Measurements from ENCODE around the gene PRDX5. TPM values are rescaled to one million over a fixed set of nuclear protein-coding genes. Genes with fewer than 3 reads are reported as not detected.
A peak's percentile ranks its signal among the peaks of the same experiment; 100 is the strongest.

The PRDX5 gene
- total RNA-seq, 5 donors from 2014 or later (not counting 1 experiment from before 2014, with no cell fraction given): 35.8 to 86.7 (median 71.7) TPM

DNA sequence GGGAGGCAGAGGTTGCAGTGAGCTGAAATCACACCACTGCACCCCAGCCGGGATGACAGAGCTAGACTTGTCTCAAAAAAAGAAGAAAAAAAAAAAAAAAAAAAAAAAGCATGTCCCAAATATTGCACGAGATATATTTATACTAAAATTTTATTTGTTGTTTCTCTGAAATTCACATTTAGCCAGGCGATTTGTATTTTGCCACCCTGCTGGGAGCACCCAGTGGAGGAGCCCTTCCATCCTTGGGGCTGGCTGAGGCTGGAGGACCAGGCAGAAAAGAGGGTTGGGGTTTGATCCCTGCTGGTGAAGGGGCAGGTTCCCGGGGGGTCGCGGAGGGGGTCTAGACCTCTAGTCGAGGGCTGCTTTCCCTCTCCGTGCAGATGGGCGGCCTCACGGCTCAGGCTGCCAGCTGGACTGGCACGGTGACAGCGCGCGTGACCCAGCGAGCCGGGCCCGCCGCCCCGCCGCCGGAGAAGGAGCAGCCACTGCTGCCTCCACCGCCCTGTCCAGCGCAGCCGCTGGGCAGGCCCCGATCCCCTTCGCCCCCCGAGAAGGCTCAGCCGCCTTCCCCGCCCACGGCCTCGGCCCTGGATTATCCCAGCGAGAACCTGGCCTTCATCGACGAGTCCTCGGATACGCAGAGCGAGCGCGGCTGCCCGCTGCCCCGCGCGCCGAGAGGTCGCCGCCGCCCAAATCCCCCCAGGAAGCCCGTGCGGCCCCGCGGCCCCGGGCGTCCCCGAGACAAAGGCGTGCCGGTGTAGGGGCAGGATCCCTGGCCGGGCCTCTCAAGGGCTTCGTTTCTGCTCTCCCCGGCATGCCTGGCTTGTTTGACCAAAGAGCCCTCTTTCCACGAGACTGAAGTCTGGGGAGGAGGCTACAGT, 18.7 kb upstream of the PRDX5 start:
- H3K9me3 Mint-ChIP-seq: no peaks in the 10 kb centered on the region
- Histone ChIP-seq H3K9me3 (no peaks in the 10 kb centered on the region), H3K27ac (ENCODE audit: low read length) (no peak overlapping the region), H3K4me3 (ENCODE audit: control insufficient read depth in 1 of 2, extremely low read depth in 1 of 2, low read length in 1 of 2) (peak overlapping the region in 1 of 2 donors; percentile 54), H3K4me1 (ENCODE audit: control insufficient read depth in 1 of 2, extremely low read depth in 1 of 2, insufficient read depth in 2 of 2, low read length in 2 of 2) (peaks cover 9 to 50% of the 10 kb centered on the region in 2 experiments), H3K36me3 (ENCODE audit: control insufficient read depth in 2 of 2, extremely low read depth in 1 of 2, insufficient read depth in 1 of 2, low read length in 1 of 2) (no peaks in the 10 kb centered on the region), H3K27me3 (replicated peaks in 1 of 2; ENCODE audit: control insufficient read depth in 2 of 2, extremely low read depth in 1 of 2, insufficient read depth in 2 of 2, low read length in 1 of 2) (peaks cover 17 to 96% of the 10 kb centered on the region in 2 experiments)
- CTCF ChIA-PET: no interaction called here
- H3K36me3 Mint-ChIP-seq: no peaks in the 10 kb centered on the region
- peak overlapping the region; percentile 44 to 78 (median 58) for H3K4me3 Mint-ChIP-seq
- H3K27ac Mint-ChIP-seq: peak overlapping the region in 1 of 2 donors; percentile 23
- ATAC-seq (replicated peaks in 1 of 4): no peak
- WGBS (ENCODE audit: insufficient coverage): 5% methylated on average over 51 of the region's 60 CpGs
- H3K27me3 Mint-ChIP-seq: peaks cover 44 to 70% of the 10 kb centered on the region in 2 donors
- peaks cover 28 to 37% (median 30%) of the 10 kb centered on the region in 3 donors for H3K4me1 Mint-ChIP-seq
- no peak for DNase-seq
- POLR2A ChIA-PET: interaction anchor here in 1 of 2 donors (0.6 kb wide), 1 partner anchor 112 kb away, joined by 3 read pairs; no protein-coding TSS in a partner anchor

DNA sequence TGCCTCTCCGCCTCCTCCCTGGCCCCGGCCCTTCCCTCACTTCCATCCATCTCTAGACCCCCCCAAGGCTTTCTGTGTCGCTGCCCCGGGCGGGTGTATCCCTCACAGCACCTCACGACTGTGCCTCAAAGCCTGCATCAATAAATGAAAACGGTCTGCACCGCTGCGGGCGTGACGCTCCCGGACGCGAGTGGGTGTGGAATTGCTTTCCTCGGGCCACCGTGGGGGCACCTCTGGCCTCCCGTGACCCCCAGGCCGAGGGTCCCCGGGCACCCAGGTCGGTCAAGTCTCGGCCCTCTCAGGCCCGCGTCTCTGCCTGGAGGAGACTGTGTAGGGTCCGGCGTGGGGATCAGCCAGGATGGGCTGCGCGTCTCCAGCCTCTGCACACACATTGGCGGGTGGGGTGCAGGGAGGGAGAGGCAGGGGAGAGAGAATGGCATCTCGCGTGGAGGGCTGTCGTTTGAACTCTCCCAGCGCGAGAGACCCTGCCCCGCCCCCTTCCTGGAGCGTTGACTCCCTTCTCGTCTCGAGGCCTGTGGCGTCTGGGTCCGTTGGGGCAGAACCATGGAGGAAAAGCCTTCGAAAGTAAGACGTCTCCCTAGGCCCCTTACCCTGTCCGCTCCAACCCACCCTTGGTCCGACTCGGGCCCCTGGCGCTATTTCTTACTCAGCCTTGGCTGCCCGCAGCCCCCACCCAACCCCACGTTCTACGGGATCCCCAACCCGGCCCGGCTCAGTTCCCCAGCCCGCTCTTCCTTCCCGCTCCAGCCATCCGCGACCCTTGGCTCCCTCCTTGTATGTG, 17.9 kb upstream of the PRDX5 start, which contains the start of gene CATSPERZ:
TSS of gene CATSPERZ (plus strand) at position 512 of the 802 bp plus-strand sequence. CDS start at position 565, 53 bp downstream.
- peaks cover 37 to 64% of the 10 kb centered on the region in 2 donors for H3K27me3 Mint-ChIP-seq
- 2% methylated on average over 34 of the region's 54 CpGs for WGBS (ENCODE audit: insufficient coverage)
- peak within 1 kb of the TSS; percentile 13 to 54 for H3K4me3 ChIP-seq (ENCODE audit: control insufficient read depth in 1 of 2, extremely low read depth in 1 of 2, low read length in 1 of 2)
- H3K27ac ChIP-seq (ENCODE audit: low read length): no peak within 1 kb of the TSS
- DNase-seq (peak in 10 of 35 experiments; percentile 10 to 53 (median 29)), ATAC-seq (replicated peaks in 1 of 4) (no peak)
- no peaks in the 10 kb centered on the region for H3K36me3 ChIP-seq (ENCODE audit: control insufficient read depth in 2 of 2, extremely low read depth in 1 of 2, insufficient read depth in 1 of 2, low read length in 1 of 2)
- no peaks in the 10 kb centered on the region for H3K9me3 Mint-ChIP-seq
- H3K4me3 Mint-ChIP-seq: peak within 1 kb of the TSS; percentile 46 to 78 (median 72)
- POLR2A ChIA-PET: no interaction called here
- H3K4me1 Mint-ChIP-seq: peaks cover 30 to 39% (median 34%) of the 10 kb centered on the region in 3 donors
- no peaks in the 10 kb centered on the region for H3K9me3 ChIP-seq
- CTCF ChIA-PET: interaction anchor here (1.9 to 5.8 kb wide), 4 partner anchors 14 to 94 kb away, joined by 4 to 122 read pairs (median 18); partner anchors contain the start of genes BAD (in 1 of the 2), FERMT3 (in 1 of the 2), GPR137 (in 1 of the 2) and PRDX5 (in 1 of the 2)
- H3K27ac Mint-ChIP-seq: peak within 1 kb of the TSS in 1 of 2 donors; percentile 27
- H3K36me3 Mint-ChIP-seq: no peaks in the 10 kb centered on the region
- peaks cover 11 to 56% of the 10 kb centered on the region in 2 experiments for H3K4me1 ChIP-seq (ENCODE audit: control insufficient read depth in 1 of 2, extremely low read depth in 1 of 2, insufficient read depth in 2 of 2, low read length in 2 of 2)
- peaks cover 17 to 88% of the 10 kb centered on the region in 2 experiments for H3K27me3 ChIP-seq (replicated peaks in 1 of 2; ENCODE audit: control insufficient read depth in 2 of 2, extremely low read depth in 1 of 2, insufficient read depth in 2 of 2, low read length in 1 of 2)

DNA sequence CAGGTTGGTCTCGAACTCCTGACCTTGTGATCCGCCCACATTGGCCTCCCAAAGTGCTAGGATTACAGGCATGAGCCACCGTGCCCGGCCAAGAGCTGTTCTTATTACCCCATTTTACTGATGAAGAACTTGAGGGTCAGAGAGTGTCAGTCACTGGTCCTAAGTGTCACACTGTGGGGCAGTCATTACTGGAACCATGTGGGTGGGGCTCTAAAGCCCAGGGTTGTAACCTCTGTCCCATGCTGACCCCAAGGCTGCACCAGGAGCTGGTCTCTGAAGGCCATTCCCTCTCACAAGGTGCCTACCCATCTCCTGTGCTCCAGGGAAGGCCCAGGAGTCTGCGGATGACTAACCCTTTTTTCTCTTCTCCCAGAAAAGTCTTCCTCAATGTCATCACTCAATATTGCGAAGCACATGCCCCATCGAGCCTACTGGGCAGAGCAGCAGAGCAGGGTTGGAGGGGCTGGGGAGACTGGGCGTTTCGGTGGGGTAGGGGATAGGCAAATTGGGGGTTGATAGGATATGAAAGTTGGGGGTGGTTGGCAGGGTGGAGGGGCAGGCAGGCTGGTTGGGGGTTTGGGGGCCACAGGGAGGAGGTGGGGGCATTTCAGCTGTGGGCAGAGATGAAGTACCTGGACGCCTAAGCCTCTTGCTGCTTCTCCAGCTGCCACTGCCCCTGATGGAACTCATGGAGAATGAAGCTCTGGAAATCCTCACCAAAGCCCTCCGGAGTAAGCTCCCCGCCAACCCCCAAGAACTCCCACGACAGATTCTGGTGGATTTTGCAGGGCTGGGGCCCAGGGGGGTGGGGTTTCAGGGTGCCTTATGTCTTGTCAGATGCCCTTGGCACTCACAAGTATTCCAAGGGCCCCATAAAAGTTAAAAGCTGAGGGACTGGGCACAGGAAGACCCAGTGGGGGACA, 14.6 kb upstream of the PRDX5 start:
- Mint-ChIP-seq H3K36me3 (peaks cover 3% of the 10 kb centered on the region), H3K9me3 (no peaks in the 10 kb centered on the region), H3K27ac (no peak overlapping the region), H3K4me1 (peaks cover 36 to 44% (median 39%) of the 10 kb centered on the region in 3 donors), H3K27me3 (peaks cover 13 to 31% of the 10 kb centered on the region in 2 donors), H3K4me3 (peak overlapping the region in 2 of 3 donors; percentile 92 to 99)
- no peaks in the 10 kb centered on the region for H3K36me3 ChIP-seq (ENCODE audit: control insufficient read depth in 2 of 2, extremely low read depth in 1 of 2, insufficient read depth in 1 of 2, low read length in 1 of 2)
- ChIA-PET CTCF (interaction anchor here (0.5 to 5.8 kb wide), 14 partner anchors 9 to 1637 kb away, joined by 3 to 122 read pairs (median 6); partner anchors contain the start of genes GPR137 (in 2 of the 2), BAD (in 1 of the 2), FERMT3 (in 1 of the 2) and PLCB3 (in 1 of the 2)), POLR2A (interaction anchor here in 1 of 2 donors (0.6 to 0.9 kb wide), 2 partner anchors 118 to 119 kb away, joined by 3 to 6 read pairs; partner anchors contain the start of gene STIP1)
- 94% methylated on average over 7 of the region's 13 CpGs for WGBS (ENCODE audit: insufficient coverage)
- H3K4me3 ChIP-seq (ENCODE audit: control insufficient read depth in 1 of 2, extremely low read depth in 1 of 2, low read length in 1 of 2): peak overlapping the region in 1 of 2 donors; percentile 88
- H3K9me3 ChIP-seq: no peaks in the 10 kb centered on the region
- peaks cover 16 to 63% of the 10 kb centered on the region in 2 experiments for H3K4me1 ChIP-seq (ENCODE audit: control insufficient read depth in 1 of 2, extremely low read depth in 1 of 2, insufficient read depth in 2 of 2, low read length in 2 of 2)
- ATAC-seq (replicated peaks in 1 of 4): no peak
- H3K27ac ChIP-seq (ENCODE audit: low read length): no peak overlapping the region
- H3K27me3 ChIP-seq (replicated peaks in 1 of 2; ENCODE audit: control insufficient read depth in 2 of 2, extremely low read depth in 1 of 2, insufficient read depth in 2 of 2, low read length in 1 of 2): peaks cover 2 to 56% of the 10 kb centered on the region in 2 experiments
- no peak for DNase-seq

DNA sequence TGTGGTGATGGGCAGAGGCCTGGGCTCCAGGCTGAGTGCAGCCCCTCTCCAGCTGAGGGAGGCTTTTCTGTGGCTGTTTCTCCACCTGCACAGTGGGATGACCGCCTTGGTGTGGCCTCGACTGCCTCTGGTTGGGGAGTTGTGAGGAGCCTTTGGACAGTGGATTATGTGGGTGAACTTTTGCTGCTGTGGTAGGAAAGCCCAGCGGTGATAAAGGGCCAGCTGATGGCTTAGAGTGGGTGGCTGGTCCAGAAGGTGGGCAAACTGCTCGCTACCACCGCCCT, 13.9 kb upstream of the PRDX5 start:
- no peak for ATAC-seq (replicated peaks in 1 of 4)
- peak overlapping the region; percentile 94 for H3K27ac Mint-ChIP-seq
- peaks cover 10 to 25% of the 10 kb centered on the region in 2 donors for H3K27me3 Mint-ChIP-seq
- DNase-seq: no peak
- H3K36me3 Mint-ChIP-seq: peaks cover 3% of the 10 kb centered on the region
- H3K4me3 Mint-ChIP-seq: peak overlapping the region; percentile 86 to 99 (median 92)
- no peaks in the 10 kb centered on the region for H3K9me3 ChIP-seq
- H3K27me3 ChIP-seq (replicated peaks in 1 of 2; ENCODE audit: control insufficient read depth in 2 of 2, extremely low read depth in 1 of 2, insufficient read depth in 2 of 2, low read length in 1 of 2): peaks cover 0 to 50% of the 10 kb centered on the region in 2 experiments
- peaks cover 36 to 42% (median 39%) of the 10 kb centered on the region in 3 donors for H3K4me1 Mint-ChIP-seq
- POLR2A ChIA-PET: interaction anchor here in 1 of 2 donors (0.6 kb wide), 1 partner anchor 118 kb away, joined by 3 read pairs; the partner anchor contains the start of gene STIP1
- H3K36me3 ChIP-seq (ENCODE audit: control insufficient read depth in 2 of 2, extremely low read depth in 1 of 2, insufficient read depth in 1 of 2, low read length in 1 of 2): no peaks in the 10 kb centered on the region
- peaks cover 16 to 61% of the 10 kb centered on the region in 2 experiments for H3K4me1 ChIP-seq (ENCODE audit: control insufficient read depth in 1 of 2, extremely low read depth in 1 of 2, insufficient read depth in 2 of 2, low read length in 2 of 2)
- CTCF ChIA-PET: interaction anchor here (0.6 to 5.8 kb wide), 11 partner anchors 9 to 1638 kb away, joined by 3 to 122 read pairs (median 7); partner anchors contain the start of genes BAD (in 1 of the 2), FERMT3 (in 1 of the 2), FKBP2 (in 1 of the 2) and GPR137 (in 1 of the 2)
- WGBS (ENCODE audit: insufficient coverage): no CpG with 5 or more reads among the region's 5 CpGs
- peak overlapping the region; percentile 88 to 89 for H3K4me3 ChIP-seq (ENCODE audit: control insufficient read depth in 1 of 2, extremely low read depth in 1 of 2, low read length in 1 of 2)
- H3K9me3 Mint-ChIP-seq: no peaks in the 10 kb centered on the region
- peak overlapping the region; percentile 93 for H3K27ac ChIP-seq (ENCODE audit: low read length)

DNA sequence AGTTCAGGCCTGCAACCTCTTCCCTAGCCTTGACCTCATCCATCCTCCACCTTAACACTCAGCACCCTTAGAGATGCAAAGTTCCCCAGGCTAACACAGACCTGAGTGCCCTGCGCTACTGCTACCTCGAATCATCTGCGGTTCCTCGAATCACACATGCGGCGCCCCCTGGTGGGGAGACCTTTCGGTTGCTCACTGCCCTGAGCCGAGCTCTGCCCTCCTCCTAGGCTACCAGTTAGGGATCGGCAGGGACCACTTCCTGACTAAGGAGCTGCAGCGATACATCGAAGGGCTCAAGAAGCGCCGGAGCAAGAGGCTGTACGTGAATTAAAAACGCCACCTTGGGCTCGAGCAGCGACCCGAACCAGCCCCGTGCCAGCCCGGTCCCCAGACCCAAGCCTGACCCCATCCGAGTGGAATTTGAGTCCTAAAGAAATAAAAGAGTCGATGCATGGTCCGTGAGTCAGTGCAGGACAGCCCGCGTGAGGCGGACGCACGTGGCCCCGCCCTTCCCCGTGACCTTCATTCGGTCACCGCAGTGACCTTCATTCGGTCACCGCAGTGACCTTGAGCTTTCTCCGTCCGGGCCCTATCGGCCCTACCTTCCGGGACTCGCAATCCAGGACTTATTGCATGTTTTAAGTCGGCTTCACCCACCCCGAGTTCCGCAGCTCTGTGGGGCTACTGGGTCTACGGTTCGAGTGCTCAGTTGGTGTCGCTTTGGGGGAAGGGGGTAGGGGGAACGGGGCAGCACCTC, 13.4 kb upstream of the PRDX5 start:
- H3K27ac Mint-ChIP-seq: peak overlapping the region; percentile 94
- peaks cover 3% of the 10 kb centered on the region for H3K36me3 Mint-ChIP-seq
- ChIA-PET POLR2A (interaction anchor here in 1 of 2 donors (1.1 kb wide), 1 partner anchor 13 kb away, joined by 10 read pairs; the partner anchor contains the start of genes PRDX5 and TRMT112), CTCF (interaction anchor here (0.6 to 5.8 kb wide), 14 partner anchors 10 to 1639 kb away, joined by 3 to 122 read pairs (median 7); partner anchors contain the start of genes BAD (in 1 of the 2), FERMT3 (in 1 of the 2), FKBP2 (in 1 of the 2) and GPR137 (in 1 of the 2))
- Histone ChIP-seq H3K4me3 (ENCODE audit: control insufficient read depth in 1 of 2, extremely low read depth in 1 of 2, low read length in 1 of 2) (peak overlapping the region; percentile 88 to 89), H3K9me3 (no peaks in the 10 kb centered on the region), H3K27me3 (replicated peaks in 1 of 2; ENCODE audit: control insufficient read depth in 2 of 2, extremely low read depth in 1 of 2, insufficient read depth in 2 of 2, low read length in 1 of 2) (peaks cover 0 to 45% of the 10 kb centered on the region in 2 experiments), H3K27ac (ENCODE audit: low read length) (peak overlapping the region; percentile 93), H3K36me3 (ENCODE audit: control insufficient read depth in 2 of 2, extremely low read depth in 1 of 2, insufficient read depth in 1 of 2, low read length in 1 of 2) (no peaks in the 10 kb centered on the region), H3K4me1 (ENCODE audit: control insufficient read depth in 1 of 2, extremely low read depth in 1 of 2, insufficient read depth in 2 of 2, low read length in 2 of 2) (peaks cover 15 to 56% of the 10 kb centered on the region in 2 experiments)
- DNase-seq (peak; percentile 77 to 96 (median 90)), ATAC-seq (replicated peaks in 1 of 4) (peak; percentile 24 to 33 (median 31))
- 1% methylated on average over 41 of the region's 46 CpGs for WGBS (ENCODE audit: insufficient coverage)
- peaks cover 10 to 23% of the 10 kb centered on the region in 2 donors for H3K27me3 Mint-ChIP-seq
- H3K9me3 Mint-ChIP-seq: no peaks in the 10 kb centered on the region
- H3K4me3 Mint-ChIP-seq: peak overlapping the region; percentile 86 to 99 (median 92)
- peaks cover 36 to 40% (median 38%) of the 10 kb centered on the region in 3 donors for H3K4me1 Mint-ChIP-seq
